Measurements from ENCODE around the gene COL23A1. TPM values are rescaled to one million over a fixed set of nuclear protein-coding genes. Genes with fewer than 3 reads are reported as not detected.

Gene COL23A1
- total RNA-seq, 2 donors from 2014 or later = 0.17 to 0.19 TPM

- Mint-ChIP-seq H3K4me3 (no peak overlapping the region), H3K9me3 (no peaks in the 10 kb centered on the region), H3K4me1 (ENCODE audit: low read depth in 2 of 2) (peaks cover 0 to 4% of the 10 kb centered on the region in 2 donors), H3K27ac (no peak overlapping the region), H3K27me3 (peaks cover 15 to 26% of the 10 kb centered on the region in 2 donors), H3K36me3 (no peaks in the 10 kb centered on the region)
- DNase-seq (ENCODE audit: low spot score) (no peak), ATAC-seq (no peak)
Observed at GRCh38 chr5:178416206-178416882, 173.8 kb downstream of the COL23A1 start.

- no peak overlapping the region for H3K4me3 Mint-ChIP-seq
- DNase-seq (ENCODE audit: low spot score) = no peak
- no peaks in the 10 kb centered on the region for H3K36me3 Mint-ChIP-seq
- no peaks in the 10 kb centered on the region for H3K9me3 Mint-ChIP-seq
- H3K27ac Mint-ChIP-seq = no peak overlapping the region
- no peak for ATAC-seq
- peaks cover 0 to 4% of the 10 kb centered on the region in 2 donors for H3K4me1 Mint-ChIP-seq (ENCODE audit: low read depth in 2 of 2)
- H3K27me3 Mint-ChIP-seq = peaks cover 15 to 33% of the 10 kb centered on the region in 2 donors
Observed at GRCh38 chr5:178415353-178415752, 174.8 kb downstream of the COL23A1 start.

GRCh38 chr5:178413988-178414387 is 176.2 kb downstream of the COL23A1 start:
- DNase-seq (ENCODE audit: low spot score) (no peak), ATAC-seq (peak in 1 of 2 donors; percentile 53)
- Mint-ChIP-seq H3K9me3 (no peaks in the 10 kb centered on the region), H3K36me3 (no peaks in the 10 kb centered on the region), H3K4me1 (ENCODE audit: low read depth in 2 of 2) (peaks cover 0 to 4% of the 10 kb centered on the region in 2 donors), H3K27ac (no peak overlapping the region), H3K4me3 (no peak overlapping the region), H3K27me3 (peaks cover 15 to 28% of the 10 kb centered on the region in 2 donors)

- ATAC-seq = no peak
- Mint-ChIP-seq H3K4me3 (no peak overlapping the region), H3K9me3 (peaks cover 5% of the 10 kb centered on the region), H3K27ac (no peak overlapping the region), H3K4me1 (ENCODE audit: low read depth in 2 of 2) (no peaks in the 10 kb centered on the region), H3K36me3 (peaks cover 8% of the 10 kb centered on the region), H3K27me3 (peaks cover 15 to 31% of the 10 kb centered on the region in 2 donors)
- no peak for DNase-seq (ENCODE audit: low spot score)
Observed at GRCh38 chr5:178411083-178411482, 179.1 kb downstream of the COL23A1 start.

GRCh38 chr5:178407646-178408045 is 182.5 kb downstream of the COL23A1 start:
- H3K4me1 Mint-ChIP-seq (ENCODE audit: low read depth in 2 of 2) = no peaks in the 10 kb centered on the region
- no peak for ATAC-seq
- no peak overlapping the region for H3K27ac Mint-ChIP-seq
- peaks cover 8% of the 10 kb centered on the region for H3K36me3 Mint-ChIP-seq
- peaks cover 5% of the 10 kb centered on the region for H3K9me3 Mint-ChIP-seq
- H3K27me3 Mint-ChIP-seq = peaks cover 14 to 35% of the 10 kb centered on the region in 2 donors
- no peak overlapping the region for H3K4me3 Mint-ChIP-seq
- DNase-seq (ENCODE audit: low spot score) = no peak

- no peak overlapping the region for H3K27ac Mint-ChIP-seq
- peaks cover 8% of the 10 kb centered on the region for H3K36me3 Mint-ChIP-seq
- ATAC-seq (peak in 1 of 2 donors; percentile 20), DNase-seq (ENCODE audit: low spot score) (no peak)
- peaks cover 14 to 26% of the 10 kb centered on the region in 2 donors for H3K27me3 Mint-ChIP-seq
- no peaks in the 10 kb centered on the region for H3K4me1 Mint-ChIP-seq (ENCODE audit: low read depth in 2 of 2)
- H3K4me3 Mint-ChIP-seq = no peak overlapping the region
- H3K9me3 Mint-ChIP-seq = peaks cover 5% of the 10 kb centered on the region
Observed at GRCh38 chr5:178404987-178405386, 185.2 kb downstream of the COL23A1 start.

GRCh38 chr5:178403956-178404600 is 186.1 kb downstream of the COL23A1 start:
- Mint-ChIP-seq H3K9me3 (peaks cover 5% of the 10 kb centered on the region), H3K4me3 (no peak overlapping the region), H3K36me3 (peaks cover 8% of the 10 kb centered on the region), H3K27me3 (peaks cover 16 to 26% of the 10 kb centered on the region in 2 donors), H3K4me1 (ENCODE audit: low read depth in 2 of 2) (no peaks in the 10 kb centered on the region), H3K27ac (no peak overlapping the region)
- ATAC-seq (peak in 1 of 2 donors; percentile 45), DNase-seq (ENCODE audit: low spot score) (no peak)

- DNase-seq (ENCODE audit: low spot score) = peak; percentile 25
- Mint-ChIP-seq H3K27ac (no peak overlapping the region), H3K36me3 (peaks cover 8% of the 10 kb centered on the region), H3K4me3 (no peak overlapping the region), H3K9me3 (peaks cover 5% of the 10 kb centered on the region), H3K27me3 (peaks cover 16 to 26% of the 10 kb centered on the region in 2 donors), H3K4me1 (ENCODE audit: low read depth in 2 of 2) (no peaks in the 10 kb centered on the region)
- no peak for ATAC-seq
Observed at GRCh38 chr5:178403351-178403750, 186.8 kb downstream of the COL23A1 start.

- H3K9me3 Mint-ChIP-seq = no peaks in the 10 kb centered on the region
- no peak for ATAC-seq
- peaks cover 5 to 7% of the 10 kb centered on the region in 2 donors for H3K27me3 Mint-ChIP-seq
- H3K36me3 Mint-ChIP-seq = no peaks in the 10 kb centered on the region
- H3K4me1 Mint-ChIP-seq (ENCODE audit: low read depth in 2 of 2) = no peaks in the 10 kb centered on the region
- DNase-seq (ENCODE audit: low spot score) = peak; percentile 31
- H3K4me3 Mint-ChIP-seq = no peak overlapping the region
- no peak overlapping the region for H3K27ac Mint-ChIP-seq
Observed at GRCh38 chr5:178399701-178400095, 190.5 kb downstream of the COL23A1 start.

- no peaks in the 10 kb centered on the region for H3K9me3 Mint-ChIP-seq
- H3K27ac Mint-ChIP-seq = no peak overlapping the region
- H3K4me1 Mint-ChIP-seq (ENCODE audit: low read depth in 2 of 2) = no peaks in the 10 kb centered on the region
- no peak overlapping the region for H3K4me3 Mint-ChIP-seq
- DNase-seq (ENCODE audit: low spot score) = peak; percentile 8
- no peaks in the 10 kb centered on the region for H3K36me3 Mint-ChIP-seq
- ATAC-seq = peak; percentile 9 to 24
- H3K27me3 Mint-ChIP-seq = peaks cover 5 to 7% of the 10 kb centered on the region in 2 donors
Observed at GRCh38 chr5:178398901-178399700, 191.1 kb downstream of the COL23A1 start.

- Mint-ChIP-seq H3K4me3 (no peak overlapping the region), H3K4me1 (ENCODE audit: low read depth in 2 of 2) (no peaks in the 10 kb centered on the region), H3K27me3 (peaks cover 5 to 7% of the 10 kb centered on the region in 2 donors), H3K36me3 (no peaks in the 10 kb centered on the region), H3K27ac (no peak overlapping the region), H3K9me3 (no peaks in the 10 kb centered on the region)
- no peak for DNase-seq (ENCODE audit: low spot score)
- ATAC-seq = no peak
Observed at GRCh38 chr5:178396796-178397720, 193.1 kb downstream of the COL23A1 start.

GRCh38 chr5:178394074-178394473 is 196.1 kb downstream of the COL23A1 start:
- Mint-ChIP-seq H3K27ac (no peak overlapping the region), H3K36me3 (no peaks in the 10 kb centered on the region), H3K4me3 (no peak overlapping the region), H3K27me3 (peaks cover 7 to 11% of the 10 kb centered on the region in 2 donors), H3K9me3 (no peaks in the 10 kb centered on the region), H3K4me1 (ENCODE audit: low read depth in 2 of 2) (no peaks in the 10 kb centered on the region)
- DNase-seq (ENCODE audit: low spot score) (no peak), ATAC-seq (peak in 1 of 2 donors; percentile 48)

GRCh38 chr5:178392931-178393394 is 197.2 kb downstream of the COL23A1 start:
- Mint-ChIP-seq H3K4me3 (no peak overlapping the region), H3K4me1 (ENCODE audit: low read depth in 2 of 2) (no peaks in the 10 kb centered on the region), H3K9me3 (no peaks in the 10 kb centered on the region), H3K27ac (no peak overlapping the region), H3K36me3 (no peaks in the 10 kb centered on the region), H3K27me3 (peaks cover 7 to 12% of the 10 kb centered on the region in 2 donors)
- no peak for ATAC-seq
- peak; percentile 41 for DNase-seq (ENCODE audit: low spot score)
